Right lobe of liver (tissue), 4 donors: Measurements from ENCODE around the gene RGSL1.

Experiments
- POLR2A ChIP-seq: fragments of 450-650 bp; IDR thresholded peaks from one replicate; pipeline ENCODE4 v1.6.1; 2017; ENCODE audit warnings: antibody characterized with exemption, mild to moderate bottlenecking
- TF ChIP-seq, protein P1 (sequence below), 4 donors: fragments of 200-600 bp in 3 of 4; fragments of 450-650 bp in 1 of 4; IDR thresholded peaks; one replicate each; pipeline versions ENCODE4 v1.5.1 to v1.8.0; 2016 to 2022; ENCODE audit warnings: antibody characterized with exemption in 4 of 4, mild to moderate bottlenecking in 2 of 4
- donor health status: DM: no; HTN: no; CAD: no.
- donor health status: DM: no; HTN: no; CAD: no.
- donor health status: DM: no; HTN: yes; CAD: no.

DNA sequence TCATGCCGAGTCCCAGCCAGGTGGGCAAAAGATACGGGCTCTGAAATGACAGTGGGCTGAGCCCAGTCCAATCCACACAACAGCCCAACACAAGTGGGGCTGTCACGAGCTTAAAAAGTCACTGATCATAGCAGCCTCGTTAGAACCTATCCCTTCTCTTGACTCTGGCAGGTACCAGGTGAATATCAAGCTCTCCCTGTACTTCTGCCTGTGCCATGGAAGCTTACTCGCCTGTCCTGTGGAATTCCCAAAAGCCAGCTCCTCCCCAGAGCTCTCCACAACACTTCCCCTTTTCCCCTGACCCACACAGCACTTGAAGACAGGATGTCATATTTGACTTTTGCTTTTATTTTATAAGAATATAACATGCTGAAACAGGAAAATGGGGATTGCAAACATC, 148.3 kb downstream of the RGSL1 start:
- TF ChIP-seq, protein P1, sequence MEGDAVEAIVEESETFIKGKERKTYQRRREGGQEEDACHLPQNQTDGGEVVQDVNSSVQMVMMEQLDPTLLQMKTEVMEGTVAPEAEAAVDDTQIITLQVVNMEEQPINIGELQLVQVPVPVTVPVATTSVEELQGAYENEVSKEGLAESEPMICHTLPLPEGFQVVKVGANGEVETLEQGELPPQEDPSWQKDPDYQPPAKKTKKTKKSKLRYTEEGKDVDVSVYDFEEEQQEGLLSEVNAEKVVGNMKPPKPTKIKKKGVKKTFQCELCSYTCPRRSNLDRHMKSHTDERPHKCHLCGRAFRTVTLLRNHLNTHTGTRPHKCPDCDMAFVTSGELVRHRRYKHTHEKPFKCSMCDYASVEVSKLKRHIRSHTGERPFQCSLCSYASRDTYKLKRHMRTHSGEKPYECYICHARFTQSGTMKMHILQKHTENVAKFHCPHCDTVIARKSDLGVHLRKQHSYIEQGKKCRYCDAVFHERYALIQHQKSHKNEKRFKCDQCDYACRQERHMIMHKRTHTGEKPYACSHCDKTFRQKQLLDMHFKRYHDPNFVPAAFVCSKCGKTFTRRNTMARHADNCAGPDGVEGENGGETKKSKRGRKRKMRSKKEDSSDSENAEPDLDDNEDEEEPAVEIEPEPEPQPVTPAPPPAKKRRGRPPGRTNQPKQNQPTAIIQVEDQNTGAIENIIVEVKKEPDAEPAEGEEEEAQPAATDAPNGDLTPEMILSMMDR (IDR thresholded peaks at IDR 0.05), result no peak
- no peak for TF ChIP-seq POLR2A
